ENCODE data around the gene MUC15.

Gene MUC15

GRCh38 chr11:26578998-26579661 is 7.1 kb upstream of the MUC15 start:
- peak; percentile 90 for ATAC-seq
- TF ChIP-seq ZC3H10 (CRISPR knock-in tag; IDR thresholded peaks at IDR 0.05) (0 out of 2 replicates have a peak, but pooled peaks have one; percentile 14), ZFP3 (CRISPR knock-in tag; IDR thresholded peaks at IDR 0.05) (no peak), PATZ1 (CRISPR knock-in tag; IDR thresholded peaks at IDR 0.05; ENCODE audit: borderline replicate concordance) (peak; percentile 65; the same call in 1 of the 2 replicates), ISL1 (CRISPR knock-in tag; IDR thresholded peaks at IDR 0.05) (peak; percentile 95), CSRNP3 (CRISPR knock-in tag; IDR thresholded peaks at IDR 0.05) (no peak)

GRCh38 chr11:26575946-26576345 is 3.9 kb upstream of the MUC15 start:
- no peak for TF ChIP-seq ZC3H10 (CRISPR knock-in tag; IDR thresholded peaks at IDR 0.05)
- TF ChIP-seq SNAI2 (CRISPR knock-in tag; IDR thresholded peaks at IDR 0.05): no peak
- no peak for TF ChIP-seq RARB (CRISPR knock-in tag; IDR thresholded peaks at IDR 0.05)
- TF ChIP-seq TCF4 (CRISPR knock-in tag; IDR thresholded peaks at IDR 0.05; ENCODE audit: borderline replicate concordance): no peak
- TF ChIP-seq ARNTL (CRISPR knock-in tag; IDR thresholded peaks at IDR 0.05; ENCODE audit: borderline replicate concordance, low read depth): no peak
- TF ChIP-seq ZNF8 (CRISPR knock-in tag; IDR thresholded peaks at IDR 0.05): no peak
- no peak for TF ChIP-seq TOX (CRISPR knock-in tag; IDR thresholded peaks at IDR 0.05; ENCODE audit: borderline replicate concordance)
- no peak for TF ChIP-seq GLIS3 (CRISPR knock-in tag; IDR thresholded peaks at IDR 0.05)
- TF ChIP-seq ZFP30 (CRISPR knock-in tag; IDR thresholded peaks at IDR 0.05): no peak
- no peak for TF ChIP-seq OSR1 (CRISPR knock-in tag; IDR thresholded peaks at IDR 0.05)
- TF ChIP-seq TSHZ2 (CRISPR knock-in tag; IDR thresholded peaks at IDR 0.05): no peak
- TF ChIP-seq BACH2 (CRISPR knock-in tag; IDR thresholded peaks at IDR 0.05; ENCODE audit: borderline replicate concordance): no peak
- no peak for TF ChIP-seq PATZ1 (CRISPR knock-in tag; IDR thresholded peaks at IDR 0.05; ENCODE audit: borderline replicate concordance)
- ATAC-seq: no peak

- no peak for ATAC-seq
Measured at GRCh38 chr11:26573896-26574295, 1.8 kb upstream of the MUC15 start.

More at GRCh38 chr11:26573896-26574295, 1.8 kb upstream of the MUC15 start:
- TF ChIP-seq CREB5 (CRISPR knock-in tag; IDR thresholded peaks at IDR 0.05; ENCODE audit: low read depth) (no peak), ISL1 (CRISPR knock-in tag; IDR thresholded peaks at IDR 0.05) (no peak), TOX (CRISPR knock-in tag; IDR thresholded peaks at IDR 0.05; ENCODE audit: borderline replicate concordance) (no peak), ZNF565 (CRISPR knock-in tag; conservative IDR thresholded peaks at IDR 0.05; ENCODE audit: low read depth) (no peak), ZC3H10 (CRISPR knock-in tag; IDR thresholded peaks at IDR 0.05) (no peak), ZFP30 (CRISPR knock-in tag; IDR thresholded peaks at IDR 0.05) (no peak), ARNTL (CRISPR knock-in tag; IDR thresholded peaks at IDR 0.05; ENCODE audit: borderline replicate concordance, low read depth) (no peak), RARB (CRISPR knock-in tag; IDR thresholded peaks at IDR 0.05) (no peak), ZNF8 (CRISPR knock-in tag; IDR thresholded peaks at IDR 0.05) (no peak), TSHZ2 (CRISPR knock-in tag; IDR thresholded peaks at IDR 0.05) (no peak), TCF4 (CRISPR knock-in tag; IDR thresholded peaks at IDR 0.05; ENCODE audit: borderline replicate concordance) (no peak), PATZ1 (CRISPR knock-in tag; IDR thresholded peaks at IDR 0.05; ENCODE audit: borderline replicate concordance) (no peak), ESRRG (CRISPR knock-in tag; IDR thresholded peaks at IDR 0.05) (no peak), ZNF70 (CRISPR knock-in tag; IDR thresholded peaks at IDR 0.05) (no peak), CSDC2 (CRISPR knock-in tag; IDR thresholded peaks at IDR 0.05) (no peak), PPARA (CRISPR knock-in tag; IDR thresholded peaks at IDR 0.05; ENCODE audit: borderline replicate concordance) (no peak), BACH2 (CRISPR knock-in tag; IDR thresholded peaks at IDR 0.05; ENCODE audit: borderline replicate concordance) (no peak)

All from SK-N-SH treated with all-trans-retinoic acid at 6 μM for 48 hours (cell line).